Measurements from ENCODE around the gene KPNA1. TPM values are rescaled to one million over a fixed set of nuclear protein-coding genes. Genes with fewer than 3 reads are reported as not detected.
A peak's percentile ranks its signal among the peaks of the same experiment; 100 is the strongest.

KPNA1 gene
- total RNA-seq, 1 experiment from 2014 or later, result 118 TPM

DNA sequence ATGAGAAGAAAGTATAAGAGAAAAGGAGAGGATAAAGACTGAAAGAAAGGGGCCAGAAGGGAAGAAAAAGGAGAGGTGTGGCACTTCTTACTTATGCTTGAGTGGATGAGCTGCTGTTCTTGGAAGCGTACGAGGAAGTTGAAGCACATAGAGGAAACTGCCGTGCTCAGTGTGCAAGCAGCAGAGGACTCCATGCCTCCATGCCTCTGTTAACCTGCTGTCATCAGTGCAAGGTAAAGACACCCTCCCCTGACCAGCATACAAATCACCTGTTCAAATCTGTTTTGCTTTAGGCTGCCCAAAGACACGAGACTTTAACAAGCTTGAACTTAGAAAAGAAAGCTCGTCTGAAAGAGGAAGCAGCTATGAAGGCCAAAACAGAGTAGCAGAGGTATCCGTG is 105.3 kb downstream of the KPNA1 start:
- intact Hi-C loops (cut with micrococcal nuclease; ENCODE audit: unreplicated experiment), result no loop called here
- TSS peak; percentile 55 for BruUV-seq (replicated peaks)

DNA sequence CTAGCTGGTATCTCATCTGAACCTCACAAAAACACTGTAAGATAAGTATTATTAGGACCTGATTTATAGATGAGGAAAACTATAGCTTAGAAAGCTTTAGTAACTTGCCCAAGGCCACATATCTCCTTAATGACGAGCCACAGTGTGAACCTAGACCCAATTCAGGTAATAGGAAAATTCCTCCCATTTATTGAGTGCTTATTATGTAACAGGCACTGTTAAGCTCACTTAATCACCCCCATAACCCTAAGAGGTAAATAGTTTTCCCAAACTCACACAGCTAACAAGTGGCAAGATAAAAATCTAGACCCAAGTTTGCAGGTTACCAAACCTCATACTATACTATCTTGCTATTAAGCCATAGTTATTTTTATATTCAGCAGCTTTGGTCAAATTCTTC is 106.8 kb downstream of the KPNA1 start:
- H3K36me3 ChIP-seq (ENCODE audit: control insufficient read depth, insufficient read depth, low read length), result peaks cover 12% of the 10 kb centered on the region; the same call in 1 of the 2 replicates
- H3K27ac ChIP-seq (ENCODE audit: low read length), result no peak overlapping the region
- H3K4me1 ChIP-seq (ENCODE audit: control insufficient read depth, insufficient read depth, low read length), result no peaks in the 10 kb centered on the region
- no peak for ATAC-seq
- TF ChIP-seq POLR2AphosphoS5 (IDR thresholded peaks at IDR 0.05; ENCODE audit: low read depth, low read length) (no peak), TCF7L2 (IDR thresholded peaks at IDR 0.05; ENCODE audit: low read depth, low read length) (no peak), SIN3A (IDR thresholded peaks at IDR 0.05; ENCODE audit: borderline replicate concordance, insufficient read depth, low read depth, low read length) (no peak)
- TF ChIP-seq, protein P1, sequence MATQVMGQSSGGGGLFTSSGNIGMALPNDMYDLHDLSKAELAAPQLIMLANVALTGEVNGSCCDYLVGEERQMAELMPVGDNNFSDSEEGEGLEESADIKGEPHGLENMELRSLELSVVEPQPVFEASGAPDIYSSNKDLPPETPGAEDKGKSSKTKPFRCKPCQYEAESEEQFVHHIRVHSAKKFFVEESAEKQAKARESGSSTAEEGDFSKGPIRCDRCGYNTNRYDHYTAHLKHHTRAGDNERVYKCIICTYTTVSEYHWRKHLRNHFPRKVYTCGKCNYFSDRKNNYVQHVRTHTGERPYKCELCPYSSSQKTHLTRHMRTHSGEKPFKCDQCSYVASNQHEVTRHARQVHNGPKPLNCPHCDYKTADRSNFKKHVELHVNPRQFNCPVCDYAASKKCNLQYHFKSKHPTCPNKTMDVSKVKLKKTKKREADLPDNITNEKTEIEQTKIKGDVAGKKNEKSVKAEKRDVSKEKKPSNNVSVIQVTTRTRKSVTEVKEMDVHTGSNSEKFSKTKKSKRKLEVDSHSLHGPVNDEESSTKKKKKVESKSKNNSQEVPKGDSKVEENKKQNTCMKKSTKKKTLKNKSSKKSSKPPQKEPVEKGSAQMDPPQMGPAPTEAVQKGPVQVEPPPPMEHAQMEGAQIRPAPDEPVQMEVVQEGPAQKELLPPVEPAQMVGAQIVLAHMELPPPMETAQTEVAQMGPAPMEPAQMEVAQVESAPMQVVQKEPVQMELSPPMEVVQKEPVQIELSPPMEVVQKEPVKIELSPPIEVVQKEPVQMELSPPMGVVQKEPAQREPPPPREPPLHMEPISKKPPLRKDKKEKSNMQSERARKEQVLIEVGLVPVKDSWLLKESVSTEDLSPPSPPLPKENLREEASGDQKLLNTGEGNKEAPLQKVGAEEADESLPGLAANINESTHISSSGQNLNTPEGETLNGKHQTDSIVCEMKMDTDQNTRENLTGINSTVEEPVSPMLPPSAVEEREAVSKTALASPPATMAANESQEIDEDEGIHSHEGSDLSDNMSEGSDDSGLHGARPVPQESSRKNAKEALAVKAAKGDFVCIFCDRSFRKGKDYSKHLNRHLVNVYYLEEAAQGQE (IDR thresholded peaks at IDR 0.05; ENCODE audit: insufficient read depth in 1 of 2, low read depth in 2 of 2, low read length in 1 of 2), result no peak
- TF ChIP-seq, protein P2, sequence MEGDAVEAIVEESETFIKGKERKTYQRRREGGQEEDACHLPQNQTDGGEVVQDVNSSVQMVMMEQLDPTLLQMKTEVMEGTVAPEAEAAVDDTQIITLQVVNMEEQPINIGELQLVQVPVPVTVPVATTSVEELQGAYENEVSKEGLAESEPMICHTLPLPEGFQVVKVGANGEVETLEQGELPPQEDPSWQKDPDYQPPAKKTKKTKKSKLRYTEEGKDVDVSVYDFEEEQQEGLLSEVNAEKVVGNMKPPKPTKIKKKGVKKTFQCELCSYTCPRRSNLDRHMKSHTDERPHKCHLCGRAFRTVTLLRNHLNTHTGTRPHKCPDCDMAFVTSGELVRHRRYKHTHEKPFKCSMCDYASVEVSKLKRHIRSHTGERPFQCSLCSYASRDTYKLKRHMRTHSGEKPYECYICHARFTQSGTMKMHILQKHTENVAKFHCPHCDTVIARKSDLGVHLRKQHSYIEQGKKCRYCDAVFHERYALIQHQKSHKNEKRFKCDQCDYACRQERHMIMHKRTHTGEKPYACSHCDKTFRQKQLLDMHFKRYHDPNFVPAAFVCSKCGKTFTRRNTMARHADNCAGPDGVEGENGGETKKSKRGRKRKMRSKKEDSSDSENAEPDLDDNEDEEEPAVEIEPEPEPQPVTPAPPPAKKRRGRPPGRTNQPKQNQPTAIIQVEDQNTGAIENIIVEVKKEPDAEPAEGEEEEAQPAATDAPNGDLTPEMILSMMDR (IDR thresholded peaks at IDR 0.05), result no peak
- intact Hi-C loops (cut with micrococcal nuclease; ENCODE audit: unreplicated experiment), result no loop called here
- in situ Hi-C loops (cut with HindIII; ENCODE audit: low pct_unique_long_range_greater_than_20kb, low sequenced_read_pairs), result no loop called here
- no TSS peak for BruUV-seq (replicated peaks)
- POLR2A ChIA-PET, result interaction anchor here (0.9 kb wide), 1 partner anchor 8 kb away, joined by 3 read pairs; the partner anchor contains the start of gene WDR5B
- H3K9me3 ChIP-seq (ENCODE audit: control insufficient read depth, insufficient read depth, low read depth, low read length), result no peaks in the 10 kb centered on the region
- CTCF ChIA-PET, result no interaction called here
- H3K27me3 ChIP-seq (ENCODE audit: control insufficient read depth, insufficient read depth, low read length), result no peaks in the 10 kb centered on the region
- H3K4me3 ChIP-seq (ENCODE audit: low read depth in 2 of 2, low read length in 2 of 2), result no peak overlapping the region
- DNase-seq (ENCODE audit: low read depth, low spot score), result no peak

More for the DNA sequence above, 105.3 kb downstream of the KPNA1 start:
- ATAC-seq (no peak), DNase-seq (ENCODE audit: low read depth, low spot score) (no peak)
- H3K27me3 ChIP-seq (ENCODE audit: control insufficient read depth, insufficient read depth, low read length), result no peaks in the 10 kb centered on the region
- POLR2A ChIA-PET, result no interaction called here
- H3K4me1 ChIP-seq (ENCODE audit: control insufficient read depth, insufficient read depth, low read length), result no peaks in the 10 kb centered on the region; the same call in 1 of the 2 replicates
- peaks cover 12% of the 10 kb centered on the region; the same call in 1 of the 2 replicates for H3K36me3 ChIP-seq (ENCODE audit: control insufficient read depth, insufficient read depth, low read length)
- no peaks in the 10 kb centered on the region for H3K9me3 ChIP-seq (ENCODE audit: control insufficient read depth, insufficient read depth, low read depth, low read length)
- no peak overlapping the region for H3K27ac ChIP-seq (ENCODE audit: low read length)
- no peak overlapping the region for H3K4me3 ChIP-seq (ENCODE audit: low read depth in 2 of 2, low read length in 2 of 2)
- in situ Hi-C loops (cut with HindIII; ENCODE audit: low pct_unique_long_range_greater_than_20kb, low sequenced_read_pairs), result no loop called here
- TF ChIP-seq POLR2AphosphoS5 (IDR thresholded peaks at IDR 0.05; ENCODE audit: low read depth, low read length) (no peak), TCF7L2 (IDR thresholded peaks at IDR 0.05; ENCODE audit: low read depth, low read length) (no peak), SIN3A (IDR thresholded peaks at IDR 0.05; ENCODE audit: borderline replicate concordance, insufficient read depth, low read depth, low read length) (no peak)
- TF ChIP-seq, protein P1 (IDR thresholded peaks at IDR 0.05; ENCODE audit: insufficient read depth in 1 of 2, low read depth in 2 of 2, low read length in 1 of 2), result no peak
- TF ChIP-seq, protein P2 (IDR thresholded peaks at IDR 0.05), result no peak
- CTCF ChIA-PET, result no interaction called here

Data from Panc1 (cell line).